ENCODE results near the gene NPPA.

NPPA gene

GRCh38 chr1:11886986-11887665, 39.5 kb upstream of the NPPA start:
- H3K4me3 ChIP-seq (ENCODE audit: control insufficient read depth, low read depth, low read length), result no peak overlapping the region
- TF ChIP-seq CTCF (conservative IDR thresholded peaks at IDR 0.05; ENCODE audit: control insufficient read depth, insufficient read depth, low read depth, low read length), result no peak
- no peak for DNase-seq (ENCODE audit: low read depth)

DNA sequence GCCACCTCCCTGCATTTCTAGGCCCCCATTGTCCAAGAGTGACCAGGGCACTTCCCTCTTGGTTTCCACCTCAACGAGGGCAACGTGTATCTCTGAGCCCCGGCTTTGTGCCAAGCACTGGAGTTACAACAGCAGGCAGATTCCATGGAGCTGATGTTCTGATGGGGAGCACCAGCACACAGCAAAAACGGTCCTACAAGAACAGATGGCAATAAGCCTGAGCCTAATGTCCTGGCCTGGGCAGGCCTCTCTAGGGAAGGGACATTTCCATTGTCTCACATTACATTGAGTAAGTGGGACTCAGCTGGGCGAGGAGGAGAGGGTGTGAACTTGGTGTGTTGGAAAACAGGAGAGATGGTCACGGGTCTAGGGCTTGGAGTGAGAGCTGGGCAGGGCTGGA, 38.3 kb upstream of the NPPA start:
- H3K4me3 ChIP-seq (ENCODE audit: control insufficient read depth, low read depth, low read length), result no peak overlapping the region
- no peak for TF ChIP-seq CTCF (conservative IDR thresholded peaks at IDR 0.05; ENCODE audit: control insufficient read depth, insufficient read depth, low read depth, low read length)
- no peak for DNase-seq (ENCODE audit: low read depth)

DNA sequence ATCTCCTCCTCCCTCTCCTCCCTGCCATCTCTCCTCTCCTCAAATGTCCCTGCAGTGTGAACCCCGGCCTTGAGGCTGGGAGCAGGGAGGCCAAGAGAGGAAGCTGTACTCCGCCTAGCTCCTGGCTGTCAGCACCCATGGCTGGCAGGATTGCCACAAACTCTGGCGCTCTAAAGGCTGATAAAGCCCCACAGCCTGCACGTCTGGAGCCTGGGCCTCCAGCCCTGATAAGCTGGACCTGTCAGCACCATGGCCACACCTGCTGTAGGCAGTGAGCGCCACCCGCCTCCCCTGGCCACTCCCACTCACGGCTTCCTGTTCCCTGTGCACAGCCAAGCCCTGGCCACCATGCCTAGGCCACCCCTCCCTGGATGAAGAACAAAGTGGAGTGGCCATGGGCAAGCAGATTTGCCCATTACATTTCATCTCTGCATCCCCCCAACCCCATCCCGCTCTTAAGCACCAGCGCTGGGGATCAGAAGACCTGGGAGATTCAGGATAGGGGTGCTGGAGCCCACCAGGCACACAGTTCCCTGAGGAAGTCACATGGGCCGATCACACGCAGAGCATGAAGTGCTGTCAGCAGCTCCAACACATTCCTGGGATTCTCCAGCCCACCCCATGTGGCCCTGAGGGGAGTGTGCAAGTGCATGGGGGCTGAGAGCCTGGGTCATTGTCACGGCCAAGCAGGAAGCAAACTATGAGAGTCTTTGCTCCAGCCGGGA, 35.4 kb upstream of the NPPA start:
- no peak for TF ChIP-seq CTCF (conservative IDR thresholded peaks at IDR 0.05; ENCODE audit: control insufficient read depth, insufficient read depth, low read depth, low read length)
- no peak for DNase-seq (ENCODE audit: low read depth)
- no peak overlapping the region for H3K4me3 ChIP-seq (ENCODE audit: control insufficient read depth, low read depth, low read length)

DNA sequence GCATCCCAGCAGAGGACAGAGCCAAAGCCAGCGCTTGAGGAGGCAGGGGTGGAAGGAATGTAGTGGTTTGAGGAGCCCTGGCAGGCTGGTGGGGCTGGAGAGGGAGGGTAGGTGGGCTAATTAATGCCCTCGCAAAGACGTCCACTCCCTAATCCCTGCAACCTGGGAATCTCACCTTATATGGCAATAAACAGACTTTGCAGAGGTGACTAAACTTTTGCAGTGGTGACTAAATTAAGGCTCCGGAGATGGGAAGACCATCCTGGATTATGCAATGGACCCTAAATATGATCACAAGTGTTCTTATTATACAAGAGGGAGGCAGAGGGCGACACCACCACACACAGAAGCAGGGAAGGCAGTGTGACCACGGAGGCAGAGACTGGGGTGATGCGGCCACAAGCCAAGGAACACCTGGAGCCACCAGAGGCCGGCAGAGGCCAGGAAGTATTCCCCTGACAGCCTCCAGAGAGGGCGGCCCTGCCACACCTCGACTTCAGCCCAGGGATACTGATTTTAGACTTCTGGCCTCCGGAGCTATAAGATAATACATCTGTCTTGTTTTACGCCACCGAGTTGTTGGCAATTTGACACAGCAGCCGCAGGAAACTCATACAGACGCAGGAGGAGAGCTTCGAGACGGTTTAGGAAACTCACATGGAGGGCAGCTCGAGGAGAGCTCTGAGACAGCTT, 34.3 kb upstream of the NPPA start:
- no peak overlapping the region for H3K4me3 ChIP-seq (ENCODE audit: control insufficient read depth, low read depth, low read length)
- TF ChIP-seq CTCF (conservative IDR thresholded peaks at IDR 0.05; ENCODE audit: control insufficient read depth, insufficient read depth, low read depth, low read length), result no peak
- no peak for DNase-seq (ENCODE audit: low read depth)

DNA sequence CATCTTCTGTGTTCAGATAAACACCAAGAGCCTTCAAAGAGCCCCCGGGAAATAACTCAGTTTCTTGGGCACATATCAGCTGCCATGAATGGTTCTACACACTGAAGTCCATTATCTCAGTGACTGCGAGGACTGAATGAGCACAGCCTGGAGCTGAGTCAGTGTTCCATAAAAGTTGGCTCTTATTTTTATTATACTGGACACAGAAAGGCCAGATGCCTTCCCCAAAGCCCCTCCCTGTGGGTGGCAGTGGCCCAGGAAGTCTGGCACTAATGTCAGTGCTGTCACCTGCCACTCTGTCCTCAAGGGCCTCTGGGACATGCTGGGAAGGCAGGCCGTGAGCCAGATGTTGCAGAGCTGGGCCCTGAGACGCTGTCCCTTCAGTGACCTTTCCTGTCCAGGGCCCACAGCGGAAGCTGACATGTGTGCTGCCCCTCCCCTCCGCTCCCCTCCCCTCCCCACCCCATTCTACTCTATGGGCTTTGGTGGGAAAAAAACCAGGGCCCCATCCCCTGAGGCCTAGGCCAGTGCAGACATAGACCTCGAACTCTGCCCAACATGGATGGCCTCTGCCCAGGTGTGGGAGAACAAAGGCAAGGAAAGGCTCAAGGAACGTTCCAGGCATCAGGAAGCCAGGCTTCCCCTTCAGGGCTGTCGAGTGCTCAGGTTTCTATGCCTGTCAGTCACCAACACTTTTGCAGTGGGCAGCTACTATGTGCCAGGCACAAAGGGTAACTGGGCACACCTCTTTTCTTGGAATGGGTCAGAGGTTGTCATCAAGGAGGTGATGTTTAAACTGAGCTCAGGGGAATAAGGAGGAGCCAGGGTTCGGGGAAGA, 33.5 kb upstream of the NPPA start:
- no peak for TF ChIP-seq CTCF (conservative IDR thresholded peaks at IDR 0.05; ENCODE audit: control insufficient read depth, insufficient read depth, low read depth, low read length)
- no peak overlapping the region for H3K4me3 ChIP-seq (ENCODE audit: control insufficient read depth, low read depth, low read length)
- DNase-seq (ENCODE audit: low read depth), result no peak

- TF ChIP-seq CTCF (conservative IDR thresholded peaks at IDR 0.05; ENCODE audit: control insufficient read depth, insufficient read depth, low read depth, low read length), result no peak
- H3K4me3 ChIP-seq (ENCODE audit: control insufficient read depth, low read depth, low read length), result no peak overlapping the region
- DNase-seq (ENCODE audit: low read depth), result no peak
Observed at GRCh38 chr1:11880181-11880575, 32.6 kb upstream of the NPPA start.

Measured in fibroblast of mammary gland (primary cell).